Adipocyte (in vitro differentiated cells): Measurements from ENCODE around the gene IRF2BP2.

ENCODE experiments used
- DNase-seq: peaks from one replicate; pipeline ENCODE4 v3.0.0-alpha.2; 2015; ENCODE audit warnings: low read depth
- H3K27me3 ChIP-seq: replicated peaks from 2 replicates; pipeline ENCODE4 v1.7.0; 2013; ENCODE audit warnings: mild to moderate bottlenecking, low read length, moderate library complexity; ENCODE audit not compliant: control insufficient read depth, insufficient read depth
- H3K36me3 ChIP-seq: 2 replicates; pipeline ENCODE4 v1.7.0; 2013; ENCODE audit warnings: low read length, mild to moderate bottlenecking, moderate library complexity; ENCODE audit not compliant: control insufficient read depth, insufficient read depth, severe bottlenecking
- H3K4me1 ChIP-seq: 2 replicates; pipeline ENCODE4 v1.7.0; 2013; ENCODE audit warnings: mild to moderate bottlenecking, low read length, moderate library complexity; ENCODE audit not compliant: control insufficient read depth, insufficient read depth
- H3K4me3 ChIP-seq: 2 replicates; pipeline ENCODE4 v1.7.0; 2013; ENCODE audit warnings: mild to moderate bottlenecking, low read length, moderate library complexity
- H3K9ac ChIP-seq: 2 replicates; pipeline ENCODE4 v1.7.0; 2013; ENCODE audit warnings: mild to moderate bottlenecking, low read length, moderate library complexity
- H3K9me3 ChIP-seq: 2 replicates; pipeline ENCODE4 v1.7.0; 2013; ENCODE audit warnings: mild to moderate bottlenecking, low read length, moderate library complexity; ENCODE audit not compliant: control insufficient read depth

IRF2BP2 gene

GRCh38 chr1:234610061-234610665 lies at the start of gene IRF2BP2:
Gene IRF2BP2, minus strand, starts transcription at chr1:234610178. Its CDS starts 684 bp downstream, at chr1:234609494.
- peak within 1 kb of the TSS; percentile 90 for H3K4me3 ChIP-seq
- peaks cover 28% of the 10 kb centered on the region for H3K36me3 ChIP-seq
- H3K27me3 ChIP-seq: no peaks in the 10 kb centered on the region
- H3K9ac ChIP-seq: peak within 1 kb of the TSS; percentile 96
- H3K4me1 ChIP-seq: peaks cover 29% of the 10 kb centered on the region
- DNase-seq: peak; percentile 91
- no peaks in the 10 kb centered on the region for H3K9me3 ChIP-seq

DNA sequence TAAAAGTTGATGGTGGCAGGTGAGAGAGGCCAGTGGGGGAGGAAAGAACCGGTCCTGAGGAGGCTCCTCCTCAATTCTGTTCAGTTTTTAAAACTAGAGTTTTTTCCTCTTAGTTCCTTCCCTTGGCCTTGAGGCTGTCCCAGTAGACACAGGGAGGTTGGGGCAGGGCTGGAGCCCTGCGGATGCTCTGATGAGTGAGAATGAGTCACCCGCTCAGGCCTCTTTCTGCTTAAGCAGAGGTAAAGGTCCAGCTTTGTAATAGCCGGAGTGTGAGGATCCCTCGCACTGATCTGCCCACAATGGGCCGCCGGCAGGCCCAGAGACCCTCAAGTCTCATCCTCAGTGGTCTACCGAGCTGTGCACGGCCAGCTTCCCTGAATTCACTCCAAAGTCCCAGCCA lies 49.6 kb upstream of the IRF2BP2 start:
- peak; percentile 65 for DNase-seq
- H3K4me1 ChIP-seq: peaks cover 33% of the 10 kb centered on the region

DNA sequence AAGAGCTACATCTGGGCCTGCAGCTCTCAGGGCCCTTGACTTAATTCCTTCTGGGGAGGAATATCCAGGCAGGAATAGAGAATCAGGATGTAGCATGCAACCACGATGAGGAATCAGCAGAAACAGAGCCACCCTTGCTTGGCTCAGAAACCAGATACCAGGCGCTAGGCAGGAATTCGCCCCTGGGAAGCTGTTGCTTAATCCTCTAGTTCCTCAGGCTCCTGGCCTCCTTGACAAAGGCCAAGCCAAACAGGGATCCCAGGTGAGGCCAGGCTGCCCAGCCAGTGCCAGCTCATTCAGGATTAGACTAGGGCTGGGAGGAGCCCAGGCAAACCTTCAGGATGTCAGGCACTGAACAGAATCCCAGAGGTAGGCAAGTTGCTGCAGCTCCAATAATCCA lies 48.2 kb upstream of the IRF2BP2 start:
- no peaks in the 10 kb centered on the region for H3K9me3 ChIP-seq
- H3K9ac ChIP-seq: peak overlapping the region; percentile 19
- H3K4me3 ChIP-seq: no peak overlapping the region
- H3K27me3 ChIP-seq: no peaks in the 10 kb centered on the region
- peaks cover 33% of the 10 kb centered on the region for H3K4me1 ChIP-seq
- peak; percentile 67 for DNase-seq
- no peaks in the 10 kb centered on the region for H3K36me3 ChIP-seq

More for the DNA sequence above, 49.6 kb upstream of the IRF2BP2 start:
- no peak overlapping the region for H3K4me3 ChIP-seq
- no peak overlapping the region for H3K9ac ChIP-seq
- H3K9me3 ChIP-seq: no peaks in the 10 kb centered on the region
- H3K36me3 ChIP-seq: no peaks in the 10 kb centered on the region
- H3K27me3 ChIP-seq: no peaks in the 10 kb centered on the region

GRCh38 chr1:234656944-234657654 lies 47.1 kb upstream of the IRF2BP2 start:
- Histone ChIP-seq H3K4me1 (peaks cover 33% of the 10 kb centered on the region), H3K36me3 (no peaks in the 10 kb centered on the region), H3K9ac (no peak overlapping the region), H3K27me3 (no peaks in the 10 kb centered on the region), H3K4me3 (no peak overlapping the region), H3K9me3 (no peaks in the 10 kb centered on the region)
- DNase-seq: peak; percentile 56

GRCh38 chr1:234656070-234656895 lies 46.3 kb upstream of the IRF2BP2 start:
- H3K9me3 ChIP-seq: no peaks in the 10 kb centered on the region

GRCh38 chr1:234655328-234656069 lies 45.5 kb upstream of the IRF2BP2 start:
- Histone ChIP-seq H3K9me3 (no peaks in the 10 kb centered on the region), H3K4me1 (peaks cover 33% of the 10 kb centered on the region), H3K9ac (no peak overlapping the region), H3K4me3 (no peak overlapping the region), H3K36me3 (no peaks in the 10 kb centered on the region), H3K27me3 (no peaks in the 10 kb centered on the region)
- no peak for DNase-seq

More at GRCh38 chr1:234656070-234656895, 46.3 kb upstream of the IRF2BP2 start:
- no peak for DNase-seq
- no peaks in the 10 kb centered on the region for H3K27me3 ChIP-seq
- H3K36me3 ChIP-seq: no peaks in the 10 kb centered on the region
- peaks cover 33% of the 10 kb centered on the region for H3K4me1 ChIP-seq
- H3K9ac ChIP-seq: no peak overlapping the region
- no peak overlapping the region for H3K4me3 ChIP-seq

- no peaks in the 10 kb centered on the region for H3K27me3 ChIP-seq
- no peak for DNase-seq
- peaks cover 31% of the 10 kb centered on the region for H3K4me1 ChIP-seq
- H3K9me3 ChIP-seq: no peaks in the 10 kb centered on the region
- H3K9ac ChIP-seq: no peak overlapping the region
- H3K4me3 ChIP-seq: no peak overlapping the region
- no peaks in the 10 kb centered on the region for H3K36me3 ChIP-seq
Observed at GRCh38 chr1:234654002-234654733, 44.2 kb upstream of the IRF2BP2 start.

DNA sequence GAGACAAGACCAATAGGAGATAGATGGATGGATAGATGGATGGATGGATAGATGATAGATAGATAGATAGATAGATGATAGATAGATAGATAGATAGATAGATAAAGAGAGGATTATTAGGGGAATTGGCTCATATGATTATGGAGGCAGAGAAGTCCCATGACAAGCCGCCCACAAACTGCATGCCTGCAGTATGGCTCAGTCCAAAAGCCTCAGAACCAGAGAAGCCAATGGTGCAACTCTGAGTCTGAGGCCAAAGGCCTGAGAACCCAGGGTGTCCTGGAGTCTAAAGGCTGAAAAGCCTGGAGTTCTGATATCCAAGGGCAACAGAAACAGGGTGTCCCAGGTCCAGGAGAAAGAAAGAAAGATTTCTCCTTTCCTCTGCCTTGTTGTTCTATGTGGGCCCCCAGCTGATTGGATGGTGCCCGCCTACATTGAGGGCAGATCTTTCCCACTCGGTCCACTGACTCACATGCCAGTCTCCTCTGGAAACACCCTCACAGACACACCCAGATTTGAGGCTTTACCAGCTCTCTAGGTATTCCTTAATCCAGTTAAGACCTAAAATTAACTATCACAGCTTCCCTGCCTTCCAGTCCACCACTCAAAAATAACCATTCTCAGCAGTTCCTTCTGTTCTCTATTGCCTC lies 39.6 kb upstream of the IRF2BP2 start:
- no peak overlapping the region for H3K9ac ChIP-seq
- peaks cover 6% of the 10 kb centered on the region for H3K9me3 ChIP-seq
- no peak for DNase-seq
- H3K27me3 ChIP-seq: no peaks in the 10 kb centered on the region
- no peaks in the 10 kb centered on the region for H3K36me3 ChIP-seq
- peaks cover 17% of the 10 kb centered on the region for H3K4me1 ChIP-seq
- H3K4me3 ChIP-seq: no peak overlapping the region

DNA sequence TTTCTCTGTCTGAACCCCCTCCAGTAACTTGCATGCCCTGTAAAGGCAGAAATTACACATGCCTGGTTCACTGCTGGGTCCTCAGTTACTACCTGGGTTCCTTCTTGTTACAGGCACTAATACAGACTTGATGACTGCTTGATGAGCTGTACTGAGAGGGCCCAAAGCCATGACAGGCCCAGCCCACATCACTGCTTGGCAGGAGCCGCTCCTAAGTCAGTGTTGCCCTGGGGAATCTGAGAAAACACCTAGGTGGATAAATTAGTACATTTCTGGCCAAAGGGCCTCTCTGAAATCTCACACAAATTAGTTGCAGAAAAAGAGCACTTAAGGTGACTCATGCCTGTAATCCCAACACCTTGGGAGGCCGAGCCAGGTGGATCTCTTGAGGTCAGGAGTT lies 37.8 kb upstream of the IRF2BP2 start:
- DNase-seq: no peak
- no peaks in the 10 kb centered on the region for H3K36me3 ChIP-seq
- peaks cover 6% of the 10 kb centered on the region for H3K9me3 ChIP-seq
- no peak overlapping the region for H3K9ac ChIP-seq
- H3K4me3 ChIP-seq: no peak overlapping the region
- peaks cover 17% of the 10 kb centered on the region for H3K4me1 ChIP-seq
- H3K27me3 ChIP-seq: no peaks in the 10 kb centered on the region

DNA sequence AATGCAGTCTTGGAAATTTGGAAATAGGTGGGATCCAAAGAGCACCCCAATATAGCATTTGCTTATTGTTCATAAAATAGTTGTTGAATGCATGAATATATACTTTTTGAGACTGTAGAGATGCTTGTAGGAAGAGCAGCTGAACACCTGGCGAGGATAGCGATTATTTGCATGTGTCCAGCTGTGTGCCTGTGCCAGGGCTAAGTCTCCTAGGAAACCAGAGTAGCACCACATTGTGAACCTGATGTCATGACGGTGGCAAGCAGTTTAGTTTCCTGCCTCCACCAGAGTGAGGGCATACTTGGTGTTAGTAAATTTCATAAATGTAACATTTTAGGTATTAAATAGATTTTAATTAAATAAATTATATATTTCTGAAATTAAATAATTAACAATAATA lies 37.3 kb upstream of the IRF2BP2 start:
- Histone ChIP-seq H3K4me3 (no peak overlapping the region), H3K36me3 (no peaks in the 10 kb centered on the region), H3K9me3 (peaks cover 6% of the 10 kb centered on the region), H3K9ac (no peak overlapping the region), H3K27me3 (no peaks in the 10 kb centered on the region), H3K4me1 (peaks cover 17% of the 10 kb centered on the region)
- DNase-seq: no peak
